Measurements from ENCODE around the gene PTCD2.

PTCD2 gene

DNA sequence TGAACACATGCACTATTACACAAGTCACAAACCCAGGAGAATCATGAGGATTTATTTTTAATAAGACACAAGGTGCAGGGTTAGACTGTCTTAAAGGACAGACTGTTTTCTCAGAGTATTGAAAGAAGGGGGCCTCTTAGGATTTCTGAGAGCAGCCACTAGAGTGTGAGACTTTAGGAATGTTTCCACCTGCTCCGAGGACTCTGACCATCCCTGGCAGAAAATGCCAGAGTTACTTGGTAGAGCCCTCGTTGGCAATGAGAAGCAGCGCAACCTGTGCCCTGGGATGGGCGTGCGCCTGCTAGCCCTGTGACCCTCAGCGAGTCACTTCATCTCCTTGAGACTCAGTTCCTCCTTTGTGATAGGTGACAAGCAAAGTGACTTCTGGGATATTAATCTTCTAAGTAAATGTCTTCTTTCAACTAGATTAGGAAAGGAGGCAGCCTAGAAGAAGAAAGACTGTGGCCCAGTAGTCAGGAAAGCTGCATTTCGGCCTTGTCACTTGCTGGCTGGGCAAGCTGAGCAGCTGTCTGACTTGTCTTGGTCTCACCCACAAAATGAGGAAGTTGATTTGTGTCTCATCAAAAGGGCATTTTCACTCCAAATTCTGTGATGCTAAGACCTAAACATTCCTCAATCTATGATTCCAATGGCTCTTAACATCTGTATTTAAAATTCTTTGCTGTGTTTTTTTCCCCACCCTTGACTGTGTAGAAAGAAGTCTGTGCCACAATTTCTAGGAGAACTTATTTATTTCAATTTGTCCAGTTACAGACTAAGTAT is 60.5 kb downstream of the PTCD2 start:
- Histone ChIP-seq H3K36me3 (ENCODE audit: insufficient read depth, low read length) (no peaks in the 10 kb centered on the region), H3K4me1 (ENCODE audit: insufficient read depth, low read length) (no peaks in the 10 kb centered on the region), H3K9me3 (ENCODE audit: low read length) (no peaks in the 10 kb centered on the region)

GRCh38 chr5:72383280-72383679 is 63.1 kb downstream of the PTCD2 start:
- Histone ChIP-seq H3K9me3 (ENCODE audit: low read length) (no peaks in the 10 kb centered on the region), H2AFZ (ENCODE audit: low read depth, low read length) (no peak overlapping the region), H3K27me3 (ENCODE audit: insufficient read depth, low read length) (no peaks in the 10 kb centered on the region), H3K36me3 (ENCODE audit: insufficient read depth, low read length) (no peaks in the 10 kb centered on the region), H3K4me3 (ENCODE audit: low read length) (no peak overlapping the region), H3K4me1 (ENCODE audit: insufficient read depth, low read length) (no peaks in the 10 kb centered on the region)

More for the DNA sequence above, 60.5 kb downstream of the PTCD2 start:
- no peak overlapping the region for H3K4me3 ChIP-seq (ENCODE audit: low read length)
- H3K27me3 ChIP-seq (ENCODE audit: insufficient read depth, low read length), result no peaks in the 10 kb centered on the region
- no peak overlapping the region for H2AFZ ChIP-seq (ENCODE audit: low read depth, low read length)

- Histone ChIP-seq H3K4me1 (ENCODE audit: insufficient read depth, low read length) (no peaks in the 10 kb centered on the region), H3K4me3 (ENCODE audit: low read length) (no peak overlapping the region), H3K36me3 (ENCODE audit: insufficient read depth, low read length) (no peaks in the 10 kb centered on the region), H3K27me3 (ENCODE audit: insufficient read depth, low read length) (no peaks in the 10 kb centered on the region), H3K9me3 (ENCODE audit: low read length) (no peaks in the 10 kb centered on the region), H2AFZ (ENCODE audit: low read depth, low read length) (no peak overlapping the region)
Observed at GRCh38 chr5:72383726-72384125, 63.6 kb downstream of the PTCD2 start.

- Histone ChIP-seq H3K9me3 (ENCODE audit: low read length) (no peaks in the 10 kb centered on the region), H2AFZ (ENCODE audit: low read depth, low read length) (no peak overlapping the region), H3K36me3 (ENCODE audit: insufficient read depth, low read length) (no peaks in the 10 kb centered on the region), H3K4me3 (ENCODE audit: low read length) (no peak overlapping the region), H3K27me3 (ENCODE audit: insufficient read depth, low read length) (no peaks in the 10 kb centered on the region), H3K4me1 (ENCODE audit: insufficient read depth, low read length) (peaks cover 6% of the 10 kb centered on the region)
Observed at GRCh38 chr5:72386639-72387038, 66.5 kb downstream of the PTCD2 start.

- Histone ChIP-seq H2AFZ (ENCODE audit: low read depth, low read length) (no peak overlapping the region), H3K36me3 (ENCODE audit: insufficient read depth, low read length) (no peaks in the 10 kb centered on the region), H3K4me1 (ENCODE audit: insufficient read depth, low read length) (peaks cover 6% of the 10 kb centered on the region), H3K9me3 (ENCODE audit: low read length) (no peaks in the 10 kb centered on the region), H3K4me3 (ENCODE audit: low read length) (no peak overlapping the region), H3K27me3 (ENCODE audit: insufficient read depth, low read length) (no peaks in the 10 kb centered on the region)
Observed at GRCh38 chr5:72387985-72388384, 67.8 kb downstream of the PTCD2 start.

GRCh38 chr5:72388646-72389045 is 68.5 kb downstream of the PTCD2 start:
- Histone ChIP-seq H2AFZ (ENCODE audit: low read depth, low read length) (no peak overlapping the region), H3K4me3 (ENCODE audit: low read length) (no peak overlapping the region), H3K27me3 (ENCODE audit: insufficient read depth, low read length) (no peaks in the 10 kb centered on the region), H3K4me1 (ENCODE audit: insufficient read depth, low read length) (peaks cover 6% of the 10 kb centered on the region), H3K9me3 (ENCODE audit: low read length) (no peaks in the 10 kb centered on the region), H3K36me3 (ENCODE audit: insufficient read depth, low read length) (no peaks in the 10 kb centered on the region)

- Histone ChIP-seq H2AFZ (ENCODE audit: low read depth, low read length) (no peak overlapping the region), H3K9me3 (ENCODE audit: low read length) (no peaks in the 10 kb centered on the region), H3K4me1 (ENCODE audit: insufficient read depth, low read length) (peaks cover 6% of the 10 kb centered on the region), H3K4me3 (ENCODE audit: low read length) (no peak overlapping the region), H3K27me3 (ENCODE audit: insufficient read depth, low read length) (no peaks in the 10 kb centered on the region), H3K36me3 (ENCODE audit: insufficient read depth, low read length) (no peaks in the 10 kb centered on the region)
Observed at GRCh38 chr5:72390836-72391235, 70.7 kb downstream of the PTCD2 start.

DNA sequence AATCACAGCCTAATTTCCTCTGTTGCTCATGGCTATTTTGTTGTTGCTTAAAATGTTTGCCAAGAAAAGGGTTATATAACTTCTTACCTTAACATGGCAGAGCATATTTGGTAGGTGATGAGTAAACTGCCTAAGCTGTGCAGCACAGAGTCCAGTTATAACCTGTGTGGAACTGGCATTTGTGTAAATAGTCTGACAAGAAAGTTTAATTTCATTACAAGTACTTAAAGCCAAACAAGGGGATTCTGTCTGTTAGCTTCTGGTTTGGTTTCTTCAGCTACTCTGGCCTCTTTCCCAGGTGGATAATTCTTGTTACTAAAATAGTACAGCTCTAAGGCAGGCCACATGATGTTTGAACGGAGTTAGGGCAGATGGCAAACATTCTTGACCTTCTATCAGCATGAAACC is 72.2 kb downstream of the PTCD2 start:
- no peaks in the 10 kb centered on the region for H3K9me3 ChIP-seq (ENCODE audit: low read length)
- H3K4me3 ChIP-seq (ENCODE audit: low read length), result no peak overlapping the region
- no peak overlapping the region for H2AFZ ChIP-seq (ENCODE audit: low read depth, low read length)
- H3K4me1 ChIP-seq (ENCODE audit: insufficient read depth, low read length), result peaks cover 6% of the 10 kb centered on the region
- no peaks in the 10 kb centered on the region for H3K27me3 ChIP-seq (ENCODE audit: insufficient read depth, low read length)
- H3K36me3 ChIP-seq (ENCODE audit: insufficient read depth, low read length), result no peaks in the 10 kb centered on the region

DNA sequence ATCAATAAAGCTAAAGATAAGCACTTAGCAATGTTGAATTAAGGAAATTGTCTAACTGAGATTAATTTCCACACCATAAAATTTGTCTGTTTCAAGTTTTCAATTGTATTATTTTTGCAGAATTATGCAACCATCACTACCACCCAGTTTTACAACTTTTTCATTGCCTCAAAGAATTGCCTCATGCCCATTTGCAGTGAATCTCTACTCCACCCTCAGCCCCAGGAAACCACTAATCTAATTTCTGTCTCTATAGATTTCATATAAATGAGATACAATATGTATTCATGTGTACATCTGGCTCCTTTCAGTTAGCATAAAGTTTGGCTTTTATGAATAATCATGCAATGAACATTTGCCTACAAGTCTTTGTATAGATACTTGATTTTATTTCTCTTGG is 72.9 kb downstream of the PTCD2 start:
- Histone ChIP-seq H2AFZ (ENCODE audit: low read depth, low read length) (no peak overlapping the region), H3K36me3 (ENCODE audit: insufficient read depth, low read length) (no peaks in the 10 kb centered on the region), H3K9me3 (ENCODE audit: low read length) (no peaks in the 10 kb centered on the region), H3K4me3 (ENCODE audit: low read length) (no peak overlapping the region), H3K27me3 (ENCODE audit: insufficient read depth, low read length) (no peaks in the 10 kb centered on the region), H3K4me1 (ENCODE audit: insufficient read depth, low read length) (peaks cover 6% of the 10 kb centered on the region)

DNA sequence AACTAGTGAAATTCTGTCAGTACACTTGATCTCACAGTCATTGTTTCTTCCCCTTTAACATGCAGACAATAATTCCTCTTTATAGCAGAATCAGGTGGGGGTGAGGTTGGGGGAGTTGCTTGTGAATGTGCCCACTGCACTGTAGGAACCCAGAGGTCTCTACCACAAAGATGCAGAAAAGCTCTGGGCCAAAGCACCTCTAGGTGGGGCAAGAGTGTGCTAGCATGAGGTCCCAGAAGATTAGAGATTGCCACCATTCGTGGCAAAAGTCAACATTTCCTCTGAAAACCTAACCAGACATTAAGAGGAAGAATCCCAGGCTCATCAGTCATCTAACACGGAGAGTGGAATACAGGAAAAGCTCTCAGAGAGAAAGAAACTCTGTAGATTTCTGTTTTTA is 74.5 kb downstream of the PTCD2 start:
- no peak overlapping the region for H2AFZ ChIP-seq (ENCODE audit: low read depth, low read length)
- H3K36me3 ChIP-seq (ENCODE audit: insufficient read depth, low read length), result no peaks in the 10 kb centered on the region
- H3K4me3 ChIP-seq (ENCODE audit: low read length), result no peak overlapping the region
- H3K4me1 ChIP-seq (ENCODE audit: insufficient read depth, low read length), result no peaks in the 10 kb centered on the region
- no peaks in the 10 kb centered on the region for H3K9me3 ChIP-seq (ENCODE audit: low read length)
- no peaks in the 10 kb centered on the region for H3K27me3 ChIP-seq (ENCODE audit: insufficient read depth, low read length)

GRCh38 chr5:72397836-72398235 is 77.7 kb downstream of the PTCD2 start:
- no peaks in the 10 kb centered on the region for H3K36me3 ChIP-seq (ENCODE audit: insufficient read depth, low read length)
- no peaks in the 10 kb centered on the region for H3K27me3 ChIP-seq (ENCODE audit: insufficient read depth, low read length)
- H2AFZ ChIP-seq (ENCODE audit: low read depth, low read length), result no peak overlapping the region
- H3K9me3 ChIP-seq (ENCODE audit: low read length), result peaks cover 13% of the 10 kb centered on the region
- no peaks in the 10 kb centered on the region for H3K4me1 ChIP-seq (ENCODE audit: insufficient read depth, low read length)
- no peak overlapping the region for H3K4me3 ChIP-seq (ENCODE audit: low read length)

GRCh38 chr5:72400950-72401349 is 80.8 kb downstream of the PTCD2 start:
- no peak overlapping the region for H2AFZ ChIP-seq (ENCODE audit: low read depth, low read length)
- H3K36me3 ChIP-seq (ENCODE audit: insufficient read depth, low read length), result no peaks in the 10 kb centered on the region
- no peak overlapping the region for H3K4me3 ChIP-seq (ENCODE audit: low read length)
- H3K4me1 ChIP-seq (ENCODE audit: insufficient read depth, low read length), result no peaks in the 10 kb centered on the region
- peaks cover 13% of the 10 kb centered on the region for H3K9me3 ChIP-seq (ENCODE audit: low read length)
- no peaks in the 10 kb centered on the region for H3K27me3 ChIP-seq (ENCODE audit: insufficient read depth, low read length)

DNA sequence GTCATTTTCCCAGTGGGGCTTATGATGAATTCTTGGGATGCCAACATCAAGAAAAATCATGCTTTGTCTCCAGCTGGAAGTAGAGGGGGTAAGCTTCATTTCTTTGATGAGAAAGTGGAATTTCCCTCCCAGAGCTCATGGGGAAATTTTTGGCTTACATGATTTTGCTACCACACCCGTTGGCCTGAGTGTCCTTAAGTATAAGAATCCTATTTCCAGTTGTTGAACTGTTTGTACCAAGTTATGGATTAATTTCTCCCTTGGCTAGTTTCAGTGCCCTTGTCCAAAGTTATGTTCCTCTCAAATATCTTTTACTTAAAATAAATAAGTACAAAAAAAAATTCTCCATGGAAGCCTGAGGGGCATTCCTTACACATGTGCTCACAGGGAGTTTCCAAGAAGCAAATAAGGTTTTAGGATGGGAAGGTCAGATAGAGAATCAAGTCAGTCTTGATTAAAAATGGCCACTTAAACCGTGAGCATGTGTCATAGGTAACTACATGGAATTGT is 82.3 kb downstream of the PTCD2 start:
- Histone ChIP-seq H3K36me3 (ENCODE audit: insufficient read depth, low read length) (no peaks in the 10 kb centered on the region), H2AFZ (ENCODE audit: low read depth, low read length) (no peak overlapping the region), H3K4me3 (ENCODE audit: low read length) (no peak overlapping the region), H3K27me3 (ENCODE audit: insufficient read depth, low read length) (no peaks in the 10 kb centered on the region), H3K4me1 (ENCODE audit: insufficient read depth, low read length) (peaks cover under 1% of the 10 kb centered on the region), H3K9me3 (ENCODE audit: low read length) (peaks cover 13% of the 10 kb centered on the region)

All from neuron (in vitro differentiated cells).